ENCODE results near the gene DNASE2.
A peak's percentile ranks its signal among the peaks of the same experiment; 100 is the strongest.

Gene DNASE2

GRCh38 chr19:12885749-12886650 lies 4.8 kb upstream of the DNASE2 start:
- no peak for DNase-seq (ENCODE audit: low read depth)
- TF ChIP-seq, protein P1, sequence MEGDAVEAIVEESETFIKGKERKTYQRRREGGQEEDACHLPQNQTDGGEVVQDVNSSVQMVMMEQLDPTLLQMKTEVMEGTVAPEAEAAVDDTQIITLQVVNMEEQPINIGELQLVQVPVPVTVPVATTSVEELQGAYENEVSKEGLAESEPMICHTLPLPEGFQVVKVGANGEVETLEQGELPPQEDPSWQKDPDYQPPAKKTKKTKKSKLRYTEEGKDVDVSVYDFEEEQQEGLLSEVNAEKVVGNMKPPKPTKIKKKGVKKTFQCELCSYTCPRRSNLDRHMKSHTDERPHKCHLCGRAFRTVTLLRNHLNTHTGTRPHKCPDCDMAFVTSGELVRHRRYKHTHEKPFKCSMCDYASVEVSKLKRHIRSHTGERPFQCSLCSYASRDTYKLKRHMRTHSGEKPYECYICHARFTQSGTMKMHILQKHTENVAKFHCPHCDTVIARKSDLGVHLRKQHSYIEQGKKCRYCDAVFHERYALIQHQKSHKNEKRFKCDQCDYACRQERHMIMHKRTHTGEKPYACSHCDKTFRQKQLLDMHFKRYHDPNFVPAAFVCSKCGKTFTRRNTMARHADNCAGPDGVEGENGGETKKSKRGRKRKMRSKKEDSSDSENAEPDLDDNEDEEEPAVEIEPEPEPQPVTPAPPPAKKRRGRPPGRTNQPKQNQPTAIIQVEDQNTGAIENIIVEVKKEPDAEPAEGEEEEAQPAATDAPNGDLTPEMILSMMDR (conservative IDR thresholded peaks at IDR 0.05; ENCODE audit: low read depth, low read length), result no peak
- H3K4me3 ChIP-seq (ENCODE audit: low read length), result no peak overlapping the region

GRCh38 chr19:12884926-12885748 lies 3.9 kb upstream of the DNASE2 start:
- no peak for DNase-seq (ENCODE audit: low read depth)
- TF ChIP-seq, protein P1 (conservative IDR thresholded peaks at IDR 0.05; ENCODE audit: low read depth, low read length), result peak; percentile 63
- H3K4me3 ChIP-seq (ENCODE audit: low read length), result peak overlapping the region; percentile 26

DNA sequence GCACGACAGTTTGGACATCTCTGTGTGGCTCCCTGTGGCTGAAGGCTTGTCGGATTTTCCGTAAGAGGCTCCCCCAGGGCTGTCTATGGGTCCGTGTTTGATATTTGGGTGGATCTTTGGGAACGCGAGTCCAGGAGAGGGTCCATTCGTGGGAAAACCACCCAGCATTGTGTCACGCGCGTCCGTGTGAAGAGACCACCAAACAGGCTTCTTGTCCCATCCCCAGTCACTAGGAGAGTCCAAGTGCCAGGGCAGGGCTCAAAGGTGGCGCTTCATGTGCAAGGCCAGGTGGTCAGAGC lies 3.3 kb upstream of the DNASE2 start:
- no peak overlapping the region for H3K4me3 ChIP-seq (ENCODE audit: low read length)
- TF ChIP-seq, protein P1 (conservative IDR thresholded peaks at IDR 0.05; ENCODE audit: low read depth, low read length), result no peak
- no peak for DNase-seq (ENCODE audit: low read depth)

GRCh38 chr19:12884202-12884601 lies 3.0 kb upstream of the DNASE2 start:
- TF ChIP-seq, protein P1 (conservative IDR thresholded peaks at IDR 0.05; ENCODE audit: low read depth, low read length), result no peak
- H3K4me3 ChIP-seq (ENCODE audit: low read length), result no peak overlapping the region
- no peak for DNase-seq (ENCODE audit: low read depth)

DNA sequence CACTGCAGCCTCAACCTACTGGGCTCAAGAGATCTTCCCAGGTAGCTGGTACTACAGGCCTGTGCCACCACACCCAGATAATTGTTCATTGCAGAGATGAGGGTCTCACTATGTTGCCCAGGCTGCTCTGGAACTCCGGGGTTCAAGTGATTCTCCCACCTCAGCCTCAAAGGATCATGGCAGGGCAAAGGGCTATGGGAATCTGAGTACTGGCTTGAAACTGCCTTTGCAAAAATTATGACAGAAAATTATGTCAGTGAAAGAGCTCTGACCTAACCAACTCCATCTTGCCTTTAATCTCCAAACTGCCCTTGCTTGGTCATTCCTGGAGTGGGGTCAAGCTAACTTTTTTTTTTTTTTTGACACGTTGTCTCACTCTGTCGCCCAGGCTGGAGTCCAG lies 1.3 kb upstream of the DNASE2 start:
- no peak overlapping the region for H3K4me3 ChIP-seq (ENCODE audit: low read length)
- no peak for DNase-seq (ENCODE audit: low read depth)
- TF ChIP-seq, protein P1 (conservative IDR thresholded peaks at IDR 0.05; ENCODE audit: low read depth, low read length), result no peak

- DNase-seq (ENCODE audit: low read depth), result no peak
- TF ChIP-seq, protein P1 (conservative IDR thresholded peaks at IDR 0.05; ENCODE audit: low read depth, low read length), result no peak
- H3K4me3 ChIP-seq (ENCODE audit: low read length), result peak overlapping the region; percentile 80
Observed at GRCh38 chr19:12880551-12881171, 588 bp downstream of the DNASE2 start.

Measured in retinal pigment epithelial cell (primary cell).